Measurements from ENCODE around the gene INS. TPM values are rescaled to one million over a fixed set of nuclear protein-coding genes. Genes with fewer than 3 reads are reported as not detected.

INS gene
- total RNA-seq, 2 experiments from 2014 or later, result not detected

DNA sequence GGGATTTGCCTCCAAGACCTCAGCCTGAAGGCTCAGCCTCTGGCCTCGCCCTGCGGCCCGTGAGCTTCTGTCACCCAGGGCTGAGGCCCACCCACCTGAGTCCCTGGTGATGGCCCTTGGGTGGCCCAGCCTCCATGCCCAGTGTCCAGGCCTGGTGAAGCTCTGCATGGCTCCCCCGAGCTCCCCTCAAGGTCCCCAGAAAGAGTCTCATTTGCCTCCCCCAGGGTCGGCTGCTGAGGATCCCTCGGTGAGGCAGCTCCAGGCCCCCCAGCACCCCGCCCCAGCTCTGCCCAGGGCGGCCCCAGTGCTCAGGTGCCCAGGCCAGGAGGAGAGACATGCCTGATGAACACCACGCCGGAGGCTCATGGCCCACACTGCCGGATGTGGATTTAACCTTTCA, 12.8 kb upstream of the INS start:
- no peak for DNase-seq
- Histone ChIP-seq H3K9me3 (ENCODE audit: control insufficient read depth in 1 of 2, insufficient read depth in 1 of 2, low read length in 2 of 2) (peaks cover 0 to 9% of the 10 kb centered on the region in 2 experiments), H3K27ac (ENCODE audit: low read depth in 1 of 2, low read length in 2 of 2) (no peak overlapping the region), H3K27me3 (ENCODE audit: control insufficient read depth in 1 of 2, insufficient read depth in 2 of 2, low read length in 2 of 2) (no peaks in the 10 kb centered on the region), H3K4me1 (ENCODE audit: insufficient read depth, low read length) (no peaks in the 10 kb centered on the region), H3K4me3 (ENCODE audit: low read length) (no peak overlapping the region), H3K36me3 (ENCODE audit: insufficient read depth, low read length) (no peaks in the 10 kb centered on the region)
- TF ChIP-seq, protein P1, sequence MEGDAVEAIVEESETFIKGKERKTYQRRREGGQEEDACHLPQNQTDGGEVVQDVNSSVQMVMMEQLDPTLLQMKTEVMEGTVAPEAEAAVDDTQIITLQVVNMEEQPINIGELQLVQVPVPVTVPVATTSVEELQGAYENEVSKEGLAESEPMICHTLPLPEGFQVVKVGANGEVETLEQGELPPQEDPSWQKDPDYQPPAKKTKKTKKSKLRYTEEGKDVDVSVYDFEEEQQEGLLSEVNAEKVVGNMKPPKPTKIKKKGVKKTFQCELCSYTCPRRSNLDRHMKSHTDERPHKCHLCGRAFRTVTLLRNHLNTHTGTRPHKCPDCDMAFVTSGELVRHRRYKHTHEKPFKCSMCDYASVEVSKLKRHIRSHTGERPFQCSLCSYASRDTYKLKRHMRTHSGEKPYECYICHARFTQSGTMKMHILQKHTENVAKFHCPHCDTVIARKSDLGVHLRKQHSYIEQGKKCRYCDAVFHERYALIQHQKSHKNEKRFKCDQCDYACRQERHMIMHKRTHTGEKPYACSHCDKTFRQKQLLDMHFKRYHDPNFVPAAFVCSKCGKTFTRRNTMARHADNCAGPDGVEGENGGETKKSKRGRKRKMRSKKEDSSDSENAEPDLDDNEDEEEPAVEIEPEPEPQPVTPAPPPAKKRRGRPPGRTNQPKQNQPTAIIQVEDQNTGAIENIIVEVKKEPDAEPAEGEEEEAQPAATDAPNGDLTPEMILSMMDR (IDR thresholded peaks at IDR 0.05), result no peak
- H3K9me3 Mint-ChIP-seq, result no peaks in the 10 kb centered on the region
- no peaks in the 10 kb centered on the region for H3K27me3 Mint-ChIP-seq
- no peaks in the 10 kb centered on the region for H3K4me1 Mint-ChIP-seq (ENCODE audit: low read depth)
- intact Hi-C loops (cut with DNase I, micrococcal nuclease), result no loop called here
- H3K4me3 Mint-ChIP-seq, result no peak overlapping the region
- ATAC-seq (ENCODE audit: poor library complexity), result no peak
- no peaks in the 10 kb centered on the region for H3K36me3 Mint-ChIP-seq (ENCODE audit: low read depth)
- ChIA-PET POLR2A (no interaction called here), CTCF (no interaction called here)
- no peak overlapping the region for H3K27ac Mint-ChIP-seq

DNA sequence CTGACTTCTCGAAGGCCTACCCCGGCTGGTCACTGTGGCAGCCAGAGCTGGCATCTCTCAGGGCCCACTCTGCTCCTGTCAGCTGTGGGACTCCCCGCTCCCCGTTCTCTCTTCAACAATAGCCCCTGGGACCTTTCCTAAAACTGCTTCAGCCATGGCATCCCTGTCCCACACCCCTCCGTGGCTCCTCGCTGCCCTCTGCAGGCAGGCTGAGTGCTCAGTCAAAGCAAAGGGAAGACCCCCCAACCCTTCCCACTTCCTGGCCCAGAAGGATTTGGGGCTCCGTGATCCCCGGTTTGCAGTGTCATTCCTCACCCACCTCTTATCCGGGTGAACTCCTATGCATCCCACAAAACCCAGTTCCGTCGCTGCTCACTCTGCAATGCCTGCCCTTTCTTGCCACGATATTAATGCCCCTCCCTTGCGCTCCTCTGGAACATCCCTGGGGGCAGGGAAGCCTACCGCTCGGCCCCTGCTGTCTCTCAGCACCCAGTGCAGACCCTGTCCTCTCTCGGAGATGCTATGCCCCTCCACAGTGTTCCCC, 12.2 kb upstream of the INS start:
- TF ChIP-seq, protein P1 (IDR thresholded peaks at IDR 0.05), result no peak
- intact Hi-C loops (cut with DNase I, micrococcal nuclease), result no loop called here
- Mint-ChIP-seq H3K27ac (no peak overlapping the region), H3K9me3 (no peaks in the 10 kb centered on the region), H3K27me3 (peaks cover under 1% of the 10 kb centered on the region), H3K4me3 (no peak overlapping the region), H3K4me1 (ENCODE audit: low read depth) (no peaks in the 10 kb centered on the region), H3K36me3 (ENCODE audit: low read depth) (no peaks in the 10 kb centered on the region)
- no peak for ATAC-seq (ENCODE audit: poor library complexity)
- peak in 1 of 14 experiments; percentile 7 for DNase-seq
- CTCF ChIA-PET, result no interaction called here
- Histone ChIP-seq H3K27ac (ENCODE audit: low read depth in 1 of 2, low read length in 2 of 2) (no peak overlapping the region), H3K4me1 (ENCODE audit: insufficient read depth, low read length) (no peaks in the 10 kb centered on the region), H3K27me3 (ENCODE audit: control insufficient read depth in 1 of 2, insufficient read depth in 2 of 2, low read length in 2 of 2) (no peaks in the 10 kb centered on the region), H3K36me3 (ENCODE audit: insufficient read depth, low read length) (no peaks in the 10 kb centered on the region), H3K9me3 (ENCODE audit: control insufficient read depth in 1 of 2, insufficient read depth in 1 of 2, low read length in 2 of 2) (peaks cover 0 to 9% of the 10 kb centered on the region in 2 experiments), H3K4me3 (ENCODE audit: low read length) (no peak overlapping the region)
- POLR2A ChIA-PET, result no interaction called here

DNA sequence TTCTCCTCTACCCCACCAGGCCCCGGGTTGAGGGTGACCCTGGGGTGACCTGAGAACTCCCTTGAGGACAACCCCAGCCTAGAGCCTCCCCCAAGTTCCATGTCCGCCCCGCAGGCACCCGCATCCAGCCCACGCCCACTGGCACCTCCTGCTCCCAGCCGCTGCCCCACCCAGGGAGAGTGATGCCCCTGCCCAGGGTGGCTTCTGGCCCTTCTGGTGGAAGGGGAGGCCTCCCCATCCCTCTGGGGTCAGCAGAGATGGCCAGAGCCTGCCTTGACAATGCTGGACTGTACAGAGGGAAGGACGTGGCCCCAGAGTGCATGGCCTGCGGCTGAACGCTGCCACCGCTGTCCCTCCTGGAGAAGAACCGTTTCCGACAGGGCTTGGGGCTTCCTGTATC, 11.7 kb upstream of the INS start:
- Histone ChIP-seq H3K27me3 (ENCODE audit: control insufficient read depth in 1 of 2, insufficient read depth in 2 of 2, low read length in 2 of 2) (no peaks in the 10 kb centered on the region), H3K9me3 (ENCODE audit: control insufficient read depth in 1 of 2, insufficient read depth in 1 of 2, low read length in 2 of 2) (peaks cover 0 to 9% of the 10 kb centered on the region in 2 experiments), H3K36me3 (ENCODE audit: insufficient read depth, low read length) (no peaks in the 10 kb centered on the region), H3K4me3 (ENCODE audit: low read length) (no peak overlapping the region), H3K27ac (ENCODE audit: low read depth in 1 of 2, low read length in 2 of 2) (no peak overlapping the region), H3K4me1 (ENCODE audit: insufficient read depth, low read length) (no peaks in the 10 kb centered on the region)
- TF ChIP-seq, protein P1 (IDR thresholded peaks at IDR 0.05), result no peak
- ChIA-PET CTCF (no interaction called here), POLR2A (no interaction called here)
- H3K27me3 Mint-ChIP-seq, result peaks cover 5% of the 10 kb centered on the region
- H3K27ac Mint-ChIP-seq, result no peak overlapping the region
- no peak for DNase-seq
- H3K9me3 Mint-ChIP-seq, result no peaks in the 10 kb centered on the region
- intact Hi-C loops (cut with DNase I, micrococcal nuclease), result no loop called here
- ATAC-seq (ENCODE audit: poor library complexity), result no peak
- no peak overlapping the region for H3K4me3 Mint-ChIP-seq
- H3K36me3 Mint-ChIP-seq (ENCODE audit: low read depth), result no peaks in the 10 kb centered on the region
- H3K4me1 Mint-ChIP-seq (ENCODE audit: low read depth), result no peaks in the 10 kb centered on the region
